ENCODE measurements around the gene VIM.

DNA sequence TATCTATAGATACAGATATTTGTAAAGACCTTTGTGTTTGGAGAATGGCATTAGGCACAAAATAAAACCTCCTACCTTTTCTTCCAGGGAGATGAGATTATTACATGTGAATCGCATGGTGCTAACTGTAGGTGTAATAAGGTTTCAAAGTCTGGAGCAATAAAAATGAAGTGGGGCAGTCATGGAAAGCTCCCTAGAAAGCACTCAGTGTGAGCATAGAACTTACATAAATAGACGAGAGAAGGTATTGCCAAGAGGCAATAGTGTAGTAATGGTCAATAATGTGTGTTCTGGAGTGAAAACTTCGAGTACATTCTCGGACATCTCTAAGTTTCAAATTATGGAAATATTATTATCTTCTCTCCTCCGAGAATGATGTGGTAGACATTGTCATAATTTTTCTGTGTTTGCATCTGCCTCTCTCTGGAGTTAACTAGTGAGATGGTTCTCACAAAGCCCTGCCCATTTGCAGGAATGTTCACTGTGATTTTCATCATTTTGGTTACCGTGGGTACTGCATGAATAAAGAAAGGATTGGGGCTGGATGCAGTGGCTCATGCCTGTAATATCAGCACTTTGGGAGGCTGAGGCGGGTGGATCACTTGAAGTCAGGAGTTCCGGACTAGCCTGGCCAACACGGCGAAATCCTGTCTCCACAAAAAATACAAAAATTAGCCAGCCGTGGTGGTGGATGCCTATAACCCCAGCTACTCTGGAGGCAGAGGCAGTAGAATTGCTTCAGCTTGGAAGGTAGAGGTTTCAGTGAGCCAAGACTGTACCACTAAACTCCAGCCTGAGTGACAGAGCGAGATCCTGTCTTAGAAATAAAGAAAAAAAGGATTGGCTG, 10.6 kb downstream of the VIM start:
- TF ChIP-seq CTCF (IDR thresholded peaks at IDR 0.05; ENCODE audit: insufficient read depth, low read length) (no peak), SPI1 (IDR thresholded peaks at IDR 0.05; ENCODE audit: borderline replicate concordance, low read depth) (no peak), POLR2AphosphoS5 (IDR thresholded peaks at IDR 0.05; ENCODE audit: low read depth) (no peak)
